HUES48 (cell line): ENCODE measurements around the gene ISM1.

Experiments used
- H3K27ac ChIP-seq: one replicate; pipeline ENCODE4 v1.7.0; 2013; ENCODE audit warnings: low read depth, low read length, inconsistent platforms
- H3K27me3 ChIP-seq: 2 replicates; pipeline ENCODE4 v1.6.1; 2013; ENCODE audit warnings: mild to moderate bottlenecking, low read length; ENCODE audit not compliant: control insufficient read depth, insufficient read depth
- H3K36me3 ChIP-seq: 2 replicates; pipeline ENCODE4 v1.6.1; 2013; ENCODE audit warnings: low read length; ENCODE audit not compliant: control insufficient read depth, insufficient read depth
- H3K4me1 ChIP-seq: 2 replicates; pipeline ENCODE4 v1.6.1; 2013; ENCODE audit warnings: mild to moderate bottlenecking, low read length; ENCODE audit not compliant: control insufficient read depth, insufficient read depth
- H3K4me3 ChIP-seq: 2 replicates; pipeline ENCODE4 v1.5.1; 2013; ENCODE audit warnings: mild to moderate bottlenecking, low read depth, low read length
- H3K9ac ChIP-seq: 2 replicates; pipeline ENCODE4 v1.6.1; 2013; ENCODE audit warnings: mild to moderate bottlenecking, low read depth, low read length, moderate library complexity
- H3K9me3 ChIP-seq: 2 replicates; pipeline ENCODE4 v1.6.1; 2013; ENCODE audit warnings: low read length; ENCODE audit not compliant: control insufficient read depth, insufficient read depth

The ISM1 gene

GRCh38 chr20:13205425-13205824 lies 15.6 kb upstream of the ISM1 start:
- H3K9ac ChIP-seq: no peak overlapping the region
- H3K27me3 ChIP-seq: no peaks in the 10 kb centered on the region
- no peak overlapping the region for H3K27ac ChIP-seq
- H3K36me3 ChIP-seq: no peaks in the 10 kb centered on the region
- no peaks in the 10 kb centered on the region for H3K9me3 ChIP-seq
- H3K4me3 ChIP-seq: no peak overlapping the region
- peaks cover 9% of the 10 kb centered on the region for H3K4me1 ChIP-seq

GRCh38 chr20:13205848-13206434 lies 15.1 kb upstream of the ISM1 start:
- Histone ChIP-seq H3K9me3 (no peaks in the 10 kb centered on the region), H3K27ac (no peak overlapping the region), H3K36me3 (no peaks in the 10 kb centered on the region), H3K27me3 (no peaks in the 10 kb centered on the region), H3K4me3 (no peak overlapping the region), H3K4me1 (peaks cover 4% of the 10 kb centered on the region), H3K9ac (no peak overlapping the region)

- Histone ChIP-seq H3K27ac (no peak overlapping the region), H3K4me3 (no peak overlapping the region), H3K27me3 (no peaks in the 10 kb centered on the region), H3K4me1 (no peaks in the 10 kb centered on the region), H3K9ac (no peak overlapping the region), H3K9me3 (no peaks in the 10 kb centered on the region), H3K36me3 (no peaks in the 10 kb centered on the region)
Observed at GRCh38 chr20:13207016-13207415, 14.1 kb upstream of the ISM1 start.

- Histone ChIP-seq H3K9ac (no peak overlapping the region), H3K27ac (no peak overlapping the region), H3K36me3 (no peaks in the 10 kb centered on the region), H3K4me3 (no peak overlapping the region), H3K4me1 (peaks cover 12% of the 10 kb centered on the region; the same call in 1 of the 2 replicates), H3K27me3 (peaks cover 6% of the 10 kb centered on the region; the same call in 1 of the 2 replicates), H3K9me3 (no peaks in the 10 kb centered on the region)
Observed at GRCh38 chr20:13211956-13212618, 9.0 kb upstream of the ISM1 start.

GRCh38 chr20:13212750-13213149 lies 8.3 kb upstream of the ISM1 start:
- Histone ChIP-seq H3K9ac (no peak overlapping the region), H3K4me1 (peaks cover 12% of the 10 kb centered on the region; the same call in 1 of the 2 replicates), H3K4me3 (no peak overlapping the region), H3K27ac (no peak overlapping the region), H3K27me3 (peaks cover 11% of the 10 kb centered on the region), H3K36me3 (no peaks in the 10 kb centered on the region), H3K9me3 (no peaks in the 10 kb centered on the region)

GRCh38 chr20:13213335-13213734 lies 7.7 kb upstream of the ISM1 start:
- Histone ChIP-seq H3K4me3 (no peak overlapping the region), H3K27ac (no peak overlapping the region), H3K9me3 (no peaks in the 10 kb centered on the region)

GRCh38 chr20:13216533-13216932 lies 4.5 kb upstream of the ISM1 start:
- no peak overlapping the region for H3K9ac ChIP-seq
- no peak overlapping the region for H3K27ac ChIP-seq
- peaks cover 21% of the 10 kb centered on the region for H3K4me1 ChIP-seq
- H3K9me3 ChIP-seq: no peaks in the 10 kb centered on the region
- no peak overlapping the region for H3K4me3 ChIP-seq
- peaks cover 44% of the 10 kb centered on the region for H3K27me3 ChIP-seq
- no peaks in the 10 kb centered on the region for H3K36me3 ChIP-seq

More at GRCh38 chr20:13213335-13213734, 7.7 kb upstream of the ISM1 start:
- Histone ChIP-seq H3K27me3 (peaks cover 17% of the 10 kb centered on the region), H3K9ac (no peak overlapping the region), H3K36me3 (no peaks in the 10 kb centered on the region), H3K4me1 (peaks cover 12% of the 10 kb centered on the region; the same call in 1 of the 2 replicates)

- H3K36me3 ChIP-seq: no peaks in the 10 kb centered on the region
- H3K4me1 ChIP-seq: peaks cover 14% of the 10 kb centered on the region
- peaks cover 68% of the 10 kb centered on the region for H3K27me3 ChIP-seq
- H3K9ac ChIP-seq: no peak overlapping the region
- H3K9me3 ChIP-seq: no peaks in the 10 kb centered on the region
- no peak overlapping the region for H3K27ac ChIP-seq
- H3K4me3 ChIP-seq: peak overlapping the region; percentile 78
Observed at GRCh38 chr20:13219327-13220193, 1.5 kb upstream of the ISM1 start.

GRCh38 chr20:13220194-13220903 lies 725 bp upstream of the ISM1 start:
- H3K27me3 ChIP-seq: peaks cover 68% of the 10 kb centered on the region
- no peak overlapping the region for H3K27ac ChIP-seq
- H3K4me3 ChIP-seq: peak overlapping the region; percentile 78
- no peaks in the 10 kb centered on the region for H3K36me3 ChIP-seq
- peaks cover 14% of the 10 kb centered on the region; the same call in 1 of the 2 replicates for H3K4me1 ChIP-seq
- no peak overlapping the region for H3K9ac ChIP-seq
- no peaks in the 10 kb centered on the region for H3K9me3 ChIP-seq

GRCh38 chr20:13221313-13221672 lies 219 bp downstream of the ISM1 start:
- H3K4me1 ChIP-seq: peaks cover 14% of the 10 kb centered on the region; the same call in 1 of the 2 replicates
- peaks cover 68% of the 10 kb centered on the region for H3K27me3 ChIP-seq
- H3K27ac ChIP-seq: no peak overlapping the region
- H3K9me3 ChIP-seq: no peaks in the 10 kb centered on the region
- peak overlapping the region; percentile 78; the same call in 1 of the 2 replicates for H3K4me3 ChIP-seq
- H3K36me3 ChIP-seq: no peaks in the 10 kb centered on the region
- H3K9ac ChIP-seq: no peak overlapping the region
